Body of pancreas (tissue), 4 donors: Measurements from ENCODE around the gene SLC9A7. TPM values are rescaled to one million over a fixed set of nuclear protein-coding genes. Genes with fewer than 3 reads are reported as not detected.

Source experiments
- ATAC-seq: fragments of 150-250 bp; one replicate; pipeline ENCODE4 v1.9.1; 2016
- DNase-seq, 4 donors: peaks; one replicate each; pipeline ENCODE4 v3.0.0-alpha.2; 2019
- H3K27ac ChIP-seq, 4 donors: fragments of 200-600 bp; sonication (generic); 1 replicate in 3 of 4; 2 replicates in 1 of 4; pipeline versions ENCODE4 v1.5.1 to v1.6.1; 2016 to 2019; ENCODE audit warnings: mild to moderate bottlenecking in 1 of 4, mixed read lengths in 1 of 4, moderate library complexity in 1 of 4
- H3K27me3 ChIP-seq, 2 donors: fragments of 200-600 bp; sonication (generic); one replicate each; pipeline ENCODE4 v1.6.0; 2016; ENCODE audit warnings: mild to moderate bottlenecking in 1 of 2
- H3K36me3 ChIP-seq, 2 donors: fragments of 200-600 bp; sonication (generic); replicated peaks in 1 of 2; 2 replicates each; pipeline ENCODE4 v1.5.1; 2016; ENCODE audit warnings: low read depth in 2 of 2; ENCODE audit not compliant: insufficient read depth in 1 of 2
- H3K4me1 ChIP-seq: fragments of 200-600 bp; sonication (generic); one replicate; pipeline ENCODE4 v1.6.0; 2016
- H3K4me3 ChIP-seq, 2 donors: fragments of 200-600 bp; sonication (generic); 1 replicate in 1 of 2; 2 replicates in 1 of 2; pipeline ENCODE4 v1.5.1; 2016 to 2019
- H3K9me3 ChIP-seq, 3 donors: fragments of 200-600 bp; sonication (generic); 1 replicate in 2 of 3; 2 replicates in 1 of 3; pipeline ENCODE4 v1.5.1; 2016
- POLR2A ChIP-seq, 3 donors: fragments of 450-650 bp; IDR thresholded peaks; one replicate each; pipeline ENCODE4 v1.6.1; 2016; ENCODE audit warnings: antibody characterized with exemption in 3 of 3, mild to moderate bottlenecking in 2 of 3
- WGBS, 2 donors: methylation state at CpG; one replicate each; pipeline ENCODE4 v1.1.5; 2017; 5-methylcytosine and 5-hydroxymethylcytosine counted together
- intact Hi-C: fragments of 100-400 bp; cut with DNase I; formaldehyde crosslinking; loops from one replicate; pipeline ENCODE4 v1.15.1; 2023
- total RNA-seq, 2 donors: library from RNA; depleted of rRNA; stranded (reverse); fragments of >200 nt; gene quantifications; one replicate each; pipeline ENCODE4 v1.1.0, GENCODE V29; 2016
- TF ChIP-seq, protein P1 (sequence below), 7 experiments: fragments of 450-650 bp in 4 of 7; fragments of 200-600 bp in 3 of 7; sonication (generic) in 3 of 7; IDR thresholded peaks; one replicate each; pipeline ENCODE4 v1.5.1; 2016 to 2019; ENCODE audit warnings: antibody characterized with exemption in 7 of 7

The SLC9A7 gene
- total RNA-seq, 2 donors from 2014 or later: 6.2 to 7.6 TPM

DNA sequence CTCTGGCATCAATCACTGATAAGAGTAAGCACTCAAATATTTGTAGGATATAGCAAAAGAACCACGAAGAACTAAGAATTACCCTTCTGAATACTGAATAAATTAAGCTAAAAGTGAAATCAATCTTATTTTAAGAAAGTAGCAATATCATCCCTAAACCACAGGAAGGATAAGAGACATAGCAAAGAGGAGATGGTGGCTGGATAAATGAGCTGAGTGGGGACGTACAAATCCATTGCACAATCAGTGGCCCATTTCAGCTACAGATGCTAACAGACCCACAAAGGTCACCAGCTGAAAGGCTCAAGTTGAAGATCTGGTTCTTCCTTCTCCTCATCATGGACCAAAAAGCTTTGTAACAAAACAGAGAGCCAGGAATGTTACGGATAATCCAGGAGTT lies 77.1 kb downstream of the SLC9A7 start:
- WGBS, 2 donors: 64 to 67% methylated on average over 3 of the region's 3 CpGs
- Histone ChIP-seq H3K4me1 (no peaks in the 10 kb centered on the region), H3K9me3 (no peaks in the 10 kb centered on the region), H3K27me3 (no peaks in the 10 kb centered on the region), H3K27ac (no peak overlapping the region), H3K36me3 (no peaks in the 10 kb centered on the region), H3K4me3 (no peak overlapping the region)
- DNase-seq (no peak), ATAC-seq (no peak)
- intact Hi-C loops: no loop called here
- no peak for TF ChIP-seq POLR2A (IDR thresholded peaks at IDR 0.05)
- TF ChIP-seq, protein P1, sequence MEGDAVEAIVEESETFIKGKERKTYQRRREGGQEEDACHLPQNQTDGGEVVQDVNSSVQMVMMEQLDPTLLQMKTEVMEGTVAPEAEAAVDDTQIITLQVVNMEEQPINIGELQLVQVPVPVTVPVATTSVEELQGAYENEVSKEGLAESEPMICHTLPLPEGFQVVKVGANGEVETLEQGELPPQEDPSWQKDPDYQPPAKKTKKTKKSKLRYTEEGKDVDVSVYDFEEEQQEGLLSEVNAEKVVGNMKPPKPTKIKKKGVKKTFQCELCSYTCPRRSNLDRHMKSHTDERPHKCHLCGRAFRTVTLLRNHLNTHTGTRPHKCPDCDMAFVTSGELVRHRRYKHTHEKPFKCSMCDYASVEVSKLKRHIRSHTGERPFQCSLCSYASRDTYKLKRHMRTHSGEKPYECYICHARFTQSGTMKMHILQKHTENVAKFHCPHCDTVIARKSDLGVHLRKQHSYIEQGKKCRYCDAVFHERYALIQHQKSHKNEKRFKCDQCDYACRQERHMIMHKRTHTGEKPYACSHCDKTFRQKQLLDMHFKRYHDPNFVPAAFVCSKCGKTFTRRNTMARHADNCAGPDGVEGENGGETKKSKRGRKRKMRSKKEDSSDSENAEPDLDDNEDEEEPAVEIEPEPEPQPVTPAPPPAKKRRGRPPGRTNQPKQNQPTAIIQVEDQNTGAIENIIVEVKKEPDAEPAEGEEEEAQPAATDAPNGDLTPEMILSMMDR (IDR thresholded peaks at IDR 0.05): no peak

DNA sequence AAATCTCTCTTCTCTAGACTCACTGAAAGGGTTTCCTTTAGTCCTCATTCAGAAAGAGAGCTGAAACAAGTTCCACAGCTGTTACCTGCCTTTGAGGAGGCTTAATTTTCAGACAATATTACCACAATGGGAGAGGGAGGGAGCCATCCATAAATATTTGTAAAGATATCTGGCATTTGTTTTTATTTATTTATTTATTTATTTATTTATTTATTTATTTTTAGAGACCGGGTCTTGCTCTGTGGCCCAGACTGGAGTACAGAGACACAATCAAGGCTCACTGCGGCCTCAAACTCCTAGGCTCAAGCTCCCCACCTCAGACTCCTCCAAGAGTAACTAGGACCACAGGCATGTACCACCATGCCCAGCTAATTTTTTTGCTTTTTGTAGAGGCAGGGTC lies 80.7 kb downstream of the SLC9A7 start:
- Histone ChIP-seq H3K36me3 (no peaks in the 10 kb centered on the region), H3K27ac (no peak overlapping the region), H3K9me3 (no peaks in the 10 kb centered on the region), H3K27me3 (no peaks in the 10 kb centered on the region), H3K4me1 (no peaks in the 10 kb centered on the region), H3K4me3 (no peak overlapping the region)
- DNase-seq (no peak), ATAC-seq (no peak)
- intact Hi-C loops: no loop called here
- 100% methylated on average over 2 of the region's 2 CpGs for WGBS, 2 donors
- TF ChIP-seq, protein P1 (IDR thresholded peaks at IDR 0.05): no peak
- TF ChIP-seq POLR2A (IDR thresholded peaks at IDR 0.05): no peak

DNA sequence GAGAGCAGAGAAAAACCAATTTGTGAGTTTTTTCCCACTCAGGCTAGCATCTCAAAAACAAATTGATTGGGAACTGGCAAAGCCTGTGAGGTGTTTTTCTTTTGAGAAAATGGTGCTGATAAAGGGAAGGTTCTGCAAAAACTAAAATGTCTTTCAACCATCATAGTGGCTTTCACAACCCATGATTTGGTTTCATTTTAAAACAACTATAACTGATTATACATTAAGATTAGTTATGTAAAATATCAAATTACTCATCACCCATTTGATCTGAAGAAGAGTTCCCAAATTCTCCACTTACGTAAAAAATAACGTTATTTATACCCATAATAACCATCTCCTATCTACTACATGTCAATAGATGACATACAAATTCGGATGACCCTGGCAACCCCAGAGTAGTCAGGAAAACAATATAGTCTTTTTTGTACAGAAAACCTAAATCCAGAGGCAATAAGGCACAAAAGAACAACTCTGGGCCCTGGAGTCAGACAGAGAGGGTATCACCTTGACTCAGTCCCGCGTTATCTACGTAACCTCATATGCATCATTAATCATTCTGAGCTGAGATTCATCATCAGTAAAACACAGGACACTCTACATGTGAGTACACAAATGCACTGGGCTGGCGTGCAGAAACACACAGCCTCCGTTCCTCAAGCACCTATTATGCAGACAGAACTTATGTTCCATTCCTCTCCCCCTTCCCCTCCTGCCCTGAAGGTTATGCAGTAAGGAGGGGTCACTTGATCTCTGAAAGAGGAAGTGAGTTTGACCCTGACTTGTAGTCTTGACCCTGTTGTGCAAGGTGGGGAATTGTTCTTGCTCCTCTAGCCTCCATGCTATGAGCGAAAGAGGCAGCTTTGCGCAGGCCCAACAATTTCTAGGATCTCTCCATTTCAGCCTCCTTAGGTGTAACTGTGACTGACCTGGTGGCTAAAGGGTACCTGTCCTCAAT lies 82.2 kb downstream of the SLC9A7 start:
- intact Hi-C loops: no loop called here
- no peak for ATAC-seq

DNA sequence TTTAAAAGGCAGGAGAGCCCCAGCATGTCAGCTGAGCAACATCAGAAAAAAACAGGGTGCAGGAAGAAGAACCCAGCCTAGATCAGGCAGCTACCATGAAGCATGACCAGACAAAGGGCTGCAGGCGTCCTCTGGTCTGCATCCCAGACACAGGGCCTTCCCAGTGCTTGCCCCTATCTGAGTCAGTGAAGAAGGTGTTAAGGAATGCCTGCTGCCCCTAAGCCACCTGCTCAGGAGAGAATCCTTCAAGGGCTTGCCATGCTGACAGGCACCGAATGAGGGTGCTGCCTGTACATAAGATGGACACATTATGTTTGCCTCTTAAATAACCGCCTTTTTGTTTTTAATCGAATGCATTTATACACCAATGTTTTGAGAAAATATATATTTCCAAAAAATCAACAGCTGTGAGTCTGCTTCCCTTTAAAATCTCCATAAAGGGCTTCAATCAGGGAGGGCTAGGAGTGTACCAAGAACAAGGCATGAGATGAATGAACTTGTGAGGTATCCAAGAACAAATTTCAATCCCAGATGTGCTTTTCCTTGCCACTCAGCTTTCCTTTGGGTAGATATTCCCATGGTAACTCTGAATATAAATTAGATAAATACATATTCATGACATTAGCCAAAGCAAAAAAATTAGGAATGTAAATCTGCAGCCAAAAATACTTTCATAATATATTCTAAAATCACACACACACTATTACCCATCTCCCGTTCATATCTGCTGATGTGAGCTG lies 85.1 kb downstream of the SLC9A7 start:
- Histone ChIP-seq H3K36me3 (no peaks in the 10 kb centered on the region), H3K27ac (no peak overlapping the region), H3K4me1 (no peaks in the 10 kb centered on the region), H3K9me3 (no peaks in the 10 kb centered on the region), H3K27me3 (no peaks in the 10 kb centered on the region), H3K4me3 (no peak overlapping the region)
- WGBS, 2 donors: 89 to 90% methylated on average over 5 of the region's 5 CpGs
- DNase-seq (no peak), ATAC-seq (no peak)
- TF ChIP-seq POLR2A (IDR thresholded peaks at IDR 0.05): no peak
- TF ChIP-seq, protein P1 (IDR thresholded peaks at IDR 0.05): no peak
- intact Hi-C loops: no loop called here

More for the DNA sequence above, 82.2 kb downstream of the SLC9A7 start:
- DNase-seq: no peak
- no peaks in the 10 kb centered on the region for H3K27me3 ChIP-seq
- no peak overlapping the region for H3K27ac ChIP-seq
- no peaks in the 10 kb centered on the region for H3K36me3 ChIP-seq
- no peaks in the 10 kb centered on the region for H3K9me3 ChIP-seq
- H3K4me1 ChIP-seq: no peaks in the 10 kb centered on the region
- WGBS, 2 donors: 87 to 92% methylated on average over 8 to 10 of the region's 10 CpGs
- H3K4me3 ChIP-seq: no peak overlapping the region
- TF ChIP-seq, protein P1 (IDR thresholded peaks at IDR 0.05): no peak
- no peak for TF ChIP-seq POLR2A (IDR thresholded peaks at IDR 0.05)
